GM19240 (cell line): ENCODE results near the gene SLIT3.

Source experiments
- DNase-seq: peaks from one replicate; pipeline ENCODE4 v3.0.0; 2011; ENCODE audit warnings: low spot score; ENCODE audit not compliant: insufficient read length

The SLIT3 gene

GRCh38 chr5:169083394-169084018 is 217.4 kb downstream of the SLIT3 start:
- DNase-seq = no peak

DNA sequence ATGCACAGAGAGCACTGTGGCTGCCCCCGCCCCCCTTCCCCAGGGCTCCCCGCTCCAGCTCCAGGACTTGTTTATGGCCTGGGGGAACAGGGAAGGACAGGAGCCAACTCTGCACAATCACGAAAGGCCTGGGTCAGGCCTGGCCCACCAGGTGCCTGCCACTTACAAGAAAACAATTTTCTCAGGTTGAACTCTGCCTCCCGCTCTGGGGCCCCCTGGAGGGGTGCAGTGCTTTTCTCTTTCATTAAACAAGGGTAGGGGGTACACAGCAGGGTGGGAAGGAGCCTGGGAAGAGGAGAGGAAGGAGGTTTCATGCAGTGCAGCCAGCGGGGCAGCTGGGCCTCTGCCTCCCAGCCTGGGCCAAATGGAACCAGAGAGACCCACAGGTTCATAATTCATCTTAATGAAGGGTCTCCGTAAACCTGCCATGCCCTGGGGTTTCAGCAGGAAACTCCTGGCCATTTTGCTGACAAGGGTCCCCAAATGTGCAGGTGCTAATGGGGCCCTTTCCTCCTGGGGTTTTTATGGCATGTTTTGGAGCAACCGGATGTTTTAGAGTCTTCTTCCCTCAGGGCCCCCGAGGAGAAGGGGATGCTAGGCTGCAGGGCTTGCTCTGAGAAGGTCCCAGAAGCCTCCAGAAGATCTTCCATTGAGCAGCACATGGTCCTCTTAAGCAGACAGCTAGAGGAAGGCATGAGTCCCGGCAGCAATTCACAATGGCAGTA is 219.8 kb downstream of the SLIT3 start:
- DNase-seq = no peak

DNA sequence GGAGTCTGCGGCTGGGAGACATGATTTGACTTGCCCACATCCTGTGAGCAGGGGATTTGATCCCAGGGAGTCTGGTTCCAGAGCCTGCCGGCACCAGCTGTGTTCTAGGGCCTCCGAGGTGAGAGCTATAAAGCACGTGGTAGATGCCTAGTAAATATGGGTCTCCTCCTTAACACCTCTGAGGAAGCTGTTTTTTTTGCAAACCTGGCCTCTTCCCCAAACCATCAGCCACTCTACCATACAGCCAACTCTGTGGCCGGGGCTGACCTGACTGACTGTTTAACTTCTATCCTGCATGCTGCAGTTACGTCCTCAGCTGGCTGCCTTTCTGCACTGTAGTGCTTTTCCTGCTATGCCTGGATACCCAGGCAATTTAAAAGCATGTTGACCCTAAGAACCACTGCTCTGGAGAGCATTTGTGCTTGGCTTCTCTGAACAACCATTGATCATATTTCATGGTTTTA is 220.5 kb downstream of the SLIT3 start:
- DNase-seq = no peak

DNA sequence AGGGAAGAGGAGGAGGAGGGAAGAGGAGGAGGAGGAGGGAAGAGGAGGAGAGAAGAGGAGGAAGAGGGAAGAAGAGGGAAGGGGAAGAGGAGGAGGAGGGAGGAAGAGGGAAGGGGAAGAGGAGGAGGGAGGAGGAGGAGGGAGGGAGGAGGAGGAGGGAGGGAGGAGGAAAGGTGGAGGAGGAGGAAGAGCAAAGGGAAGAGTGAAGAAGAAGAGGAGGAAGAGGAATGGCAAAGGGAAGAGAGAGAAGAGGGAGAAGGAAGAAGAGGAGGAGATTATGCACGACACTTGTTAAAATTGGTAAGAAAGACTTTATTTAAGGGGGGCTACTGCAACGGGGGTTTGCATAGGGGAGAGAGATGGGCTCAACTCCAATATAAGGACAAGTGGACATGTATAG is 221.2 kb downstream of the SLIT3 start:
- DNase-seq = no peak

GRCh38 chr5:169074839-169075238 is 226.1 kb downstream of the SLIT3 start:
- DNase-seq = no peak

DNA sequence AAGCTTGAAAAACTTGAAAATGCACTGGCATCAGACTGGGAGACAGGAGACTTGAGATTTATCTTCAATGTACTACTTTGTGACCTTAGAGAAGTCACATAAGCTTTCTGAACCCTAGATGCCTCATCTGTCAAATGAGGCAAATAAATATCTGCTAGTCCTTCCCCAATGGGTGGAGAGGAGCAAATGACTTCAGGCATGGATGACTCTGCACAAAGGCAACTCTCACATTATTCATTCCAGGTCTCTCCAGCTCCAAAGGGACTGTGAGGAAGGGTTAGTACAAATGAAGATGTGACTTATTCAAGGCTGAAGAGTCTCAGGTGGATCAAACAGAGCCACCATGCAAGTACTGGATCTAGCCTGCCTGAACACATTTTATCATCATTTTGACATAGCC is 228.7 kb downstream of the SLIT3 start:
- DNase-seq = no peak

DNA sequence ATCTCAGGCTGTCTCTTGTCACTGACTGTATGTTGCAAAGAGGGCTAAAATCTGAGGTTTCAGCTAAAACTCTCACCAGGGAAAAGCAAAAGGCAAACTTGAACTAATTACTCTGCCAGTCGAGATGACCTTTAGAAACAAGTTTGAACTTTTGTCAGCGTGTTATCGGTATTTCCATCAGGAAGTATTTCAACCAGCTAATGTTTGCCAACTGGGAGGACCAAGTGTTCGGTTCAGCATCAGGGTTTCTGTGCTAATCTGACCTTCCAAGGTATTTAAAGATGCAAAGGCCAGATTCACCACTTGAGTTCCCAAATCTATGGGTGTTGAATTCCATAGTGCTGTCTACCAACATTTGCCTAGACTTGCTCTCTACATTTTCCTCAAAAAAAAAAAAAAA is 230.5 kb downstream of the SLIT3 start:
- DNase-seq = no peak

DNA sequence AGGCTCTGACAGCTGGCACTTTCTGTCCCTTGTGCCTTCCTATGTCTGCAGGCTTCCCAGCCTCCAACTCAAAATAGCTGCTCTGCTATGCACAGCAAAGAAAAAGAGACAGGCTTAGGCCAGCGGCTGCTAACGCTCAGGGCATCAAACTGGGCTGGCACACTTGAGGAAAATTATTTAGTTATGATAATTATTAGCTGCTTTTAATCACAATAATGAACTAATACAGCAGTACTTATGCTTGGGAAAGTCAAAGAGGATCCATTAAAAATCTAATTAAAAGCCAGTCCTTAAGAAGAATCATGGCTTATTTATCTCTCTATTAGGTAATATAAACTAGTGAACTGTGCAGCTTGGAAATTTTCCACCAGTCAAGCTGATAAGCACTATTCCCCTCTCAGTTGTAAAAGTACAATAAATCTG is 233.2 kb downstream of the SLIT3 start:
- DNase-seq = no peak

GRCh38 chr5:169065400-169065799 is 235.5 kb downstream of the SLIT3 start:
- DNase-seq = no peak

DNA sequence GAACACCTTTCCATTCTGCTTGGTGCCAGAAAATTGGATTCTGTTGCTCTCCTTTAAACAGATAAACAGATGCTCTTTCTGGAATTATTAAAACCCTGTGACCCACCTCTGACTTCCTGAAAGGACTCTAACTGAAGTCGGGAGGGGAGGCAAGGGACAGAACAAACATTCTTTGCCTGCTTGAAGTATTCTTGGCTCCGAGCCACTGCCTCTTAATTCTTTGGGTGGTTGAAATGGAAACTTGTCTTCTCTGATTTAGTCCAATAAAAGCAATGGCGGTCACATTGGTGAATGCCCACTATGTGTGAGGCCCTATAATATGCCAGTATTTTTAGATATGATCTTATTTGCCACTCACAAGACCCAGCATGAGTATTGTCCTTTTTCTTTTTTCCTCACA is 236.8 kb downstream of the SLIT3 start:
- no peak for DNase-seq

GRCh38 chr5:169063316-169063953 is 237.5 kb downstream of the SLIT3 start:
- DNase-seq = no peak

DNA sequence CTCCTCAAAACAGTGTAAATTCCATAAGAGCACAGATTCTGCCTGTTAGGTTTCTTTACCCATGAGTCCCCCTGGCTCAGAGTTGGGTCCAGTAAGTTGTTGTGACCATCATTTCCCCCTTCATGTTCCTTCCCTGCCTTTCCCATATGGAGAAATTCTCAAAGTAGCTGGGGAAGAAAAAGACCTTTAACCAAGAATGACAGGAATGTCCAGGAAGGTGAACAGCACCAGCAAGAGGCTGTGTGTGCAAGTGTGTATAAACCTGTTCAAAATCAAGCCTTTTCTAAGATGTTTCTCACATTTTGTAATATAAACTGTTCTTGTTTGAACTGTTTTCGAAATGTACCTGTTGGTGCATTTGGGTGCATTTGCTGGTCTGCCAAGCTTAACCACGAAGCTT is 238.2 kb downstream of the SLIT3 start:
- no peak for DNase-seq

- DNase-seq = no peak
Observed at GRCh38 chr5:169054506-169054905, 246.4 kb downstream of the SLIT3 start.

DNA sequence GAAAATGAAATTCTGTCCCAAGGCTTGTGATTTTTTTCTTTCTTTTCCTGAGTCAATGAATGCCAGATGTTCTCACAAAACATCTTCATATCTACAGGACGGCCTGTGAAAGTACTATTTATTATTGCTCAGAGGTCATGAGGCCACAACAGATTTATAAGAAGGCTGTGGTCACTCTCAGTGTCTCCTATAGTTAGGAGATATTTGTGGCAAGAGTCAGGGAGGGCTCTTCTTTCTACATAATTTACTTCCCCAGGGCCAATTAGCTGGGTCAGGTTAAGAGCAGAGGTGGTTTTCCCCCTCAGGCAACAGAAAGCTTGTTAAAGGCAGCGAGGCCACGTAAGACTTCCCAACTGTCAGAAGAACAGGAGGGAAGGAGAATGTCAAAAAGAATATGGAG is 248.7 kb downstream of the SLIT3 start:
- DNase-seq = no peak

DNA sequence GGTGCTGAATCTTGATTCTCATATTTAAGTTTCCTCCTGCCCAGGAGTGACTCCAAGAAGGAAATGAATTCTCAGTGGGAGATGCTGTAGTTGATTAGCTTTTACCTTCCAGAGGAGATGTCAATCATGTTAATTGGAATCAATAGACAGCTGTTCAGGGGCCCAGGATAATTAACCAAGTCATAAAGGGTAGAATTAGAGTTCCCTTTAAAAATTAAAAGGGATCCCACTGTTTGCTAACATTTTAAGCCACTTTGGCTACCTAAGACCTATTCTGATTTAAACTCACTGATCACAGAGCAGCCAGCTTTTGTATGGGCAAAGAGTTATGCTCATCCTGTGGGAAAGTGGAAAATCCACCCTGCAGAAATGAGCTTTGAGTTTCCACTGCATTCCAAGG is 249.6 kb downstream of the SLIT3 start:
- DNase-seq = no peak

DNA sequence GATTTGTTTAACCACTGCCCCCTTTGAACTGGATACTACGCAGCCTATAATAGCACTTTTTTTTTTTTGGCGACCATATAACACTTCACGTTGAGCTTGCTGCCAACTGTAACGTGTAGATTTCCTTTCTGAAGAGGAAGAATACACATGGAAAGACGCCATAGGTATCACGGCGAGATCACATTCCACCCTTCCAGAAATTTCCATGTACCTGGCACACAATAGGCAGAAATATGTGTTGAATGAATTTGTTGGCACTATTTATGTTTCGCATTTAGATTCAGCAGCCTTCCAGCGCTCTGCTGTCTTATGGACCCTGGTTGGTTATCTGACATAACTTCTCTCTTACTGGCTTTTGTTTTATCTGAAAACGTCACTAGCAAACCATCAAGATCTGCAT is 250.3 kb downstream of the SLIT3 start:
- no peak for DNase-seq

DNA sequence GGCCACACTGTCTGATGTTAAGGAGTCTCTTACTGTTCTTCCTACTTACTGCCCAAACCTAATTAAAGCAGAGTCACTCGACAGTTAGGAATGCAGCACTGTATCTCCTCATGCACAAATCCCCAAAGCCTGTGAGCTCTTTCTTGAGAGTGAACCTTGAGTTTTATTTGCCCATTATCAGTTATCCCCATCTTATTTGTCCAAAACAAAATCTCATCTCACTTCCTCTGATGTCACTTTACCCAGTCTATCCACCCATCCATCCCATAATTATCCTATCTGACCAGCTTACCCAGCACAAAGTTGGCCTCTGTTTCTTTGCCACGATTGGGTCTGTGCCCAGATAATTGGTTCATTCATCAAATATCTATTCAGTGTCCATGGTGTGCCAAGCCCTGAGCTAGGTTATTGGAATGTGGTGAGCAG is 250.8 kb downstream of the SLIT3 start:
- no peak for DNase-seq

DNA sequence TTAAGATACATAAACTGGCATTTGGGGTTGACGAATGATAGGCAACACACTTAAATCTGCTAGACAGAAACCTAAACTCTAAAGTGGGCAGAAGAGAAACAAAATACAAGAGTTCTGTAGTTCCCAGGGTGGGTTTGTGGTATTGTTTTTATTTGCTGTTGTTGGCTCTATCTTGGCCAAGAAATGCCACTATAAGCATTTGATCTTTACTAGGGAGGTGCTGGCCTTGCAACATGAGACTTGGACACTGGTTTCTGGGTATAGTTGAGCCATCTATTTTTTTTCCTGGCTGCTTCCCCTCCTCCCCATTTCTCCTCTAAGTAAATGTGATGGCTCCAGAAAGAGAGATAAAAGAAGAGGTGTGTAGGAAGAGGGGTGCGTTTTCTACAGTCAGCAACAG is 251.2 kb downstream of the SLIT3 start:
- no peak for DNase-seq

GRCh38 chr5:169048181-169049125 is 252.5 kb downstream of the SLIT3 start:
- DNase-seq = no peak

DNA sequence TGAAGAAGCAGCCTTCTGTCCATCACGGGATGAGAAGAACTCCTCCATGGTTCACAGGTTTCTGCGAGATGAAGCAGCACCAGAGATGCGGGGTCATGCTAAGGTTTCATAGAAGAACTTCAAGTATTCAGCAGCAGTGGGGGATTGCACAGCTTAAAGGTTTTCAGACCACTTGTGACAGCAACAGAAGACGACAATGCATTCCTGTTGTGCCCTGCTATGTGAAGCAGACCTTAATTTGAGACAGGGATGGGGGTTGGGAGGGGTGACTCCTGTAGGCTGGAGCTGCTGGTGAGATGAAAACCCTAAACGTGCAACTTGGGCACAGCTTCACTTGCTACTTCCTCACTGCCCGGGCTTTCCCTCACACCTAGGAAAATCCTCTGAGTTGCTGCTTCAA is 256.0 kb downstream of the SLIT3 start:
- DNase-seq = no peak

GRCh38 chr5:169041180-169041579 is 259.8 kb downstream of the SLIT3 start:
- DNase-seq = no peak

DNA sequence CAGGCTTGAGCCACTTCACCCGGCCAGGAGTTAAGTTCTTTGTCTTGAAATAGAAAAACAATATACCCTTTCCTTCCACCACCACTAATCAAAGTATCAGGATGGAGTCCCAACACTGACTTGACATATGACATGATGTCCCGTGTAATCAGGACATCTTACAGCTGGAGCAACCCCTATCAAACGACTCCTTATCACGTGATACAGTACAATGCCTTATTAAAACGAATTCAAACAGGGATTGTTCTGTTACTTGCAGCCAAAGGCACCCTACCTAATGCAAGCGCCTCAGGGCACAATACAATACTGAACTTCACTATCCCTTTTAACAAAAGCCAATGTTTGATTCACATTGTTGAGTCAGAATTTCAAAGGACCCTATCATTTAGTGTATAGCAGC is 261.3 kb downstream of the SLIT3 start:
- DNase-seq = no peak
